Upper lobe of right lung (tissue), 1 donor: ENCODE results near the gene ARHGAP15. TPM values are rescaled to one million over a fixed set of nuclear protein-coding genes. Genes with fewer than 3 reads are reported as not detected.

Source experiments
- ATAC-seq: fragments of 200-7000 bp; cut with Tn5 transposase; one replicate; pipeline ENCODE4 v1.9.1; 2020; ENCODE audit warnings: mild to moderate bottlenecking, moderate library complexity
- DNase-seq: peaks from one replicate; pipeline ENCODE4 v3.0.0-alpha.2; 2020
- H3K27ac ChIP-seq: fragments of 200-600 bp; one replicate; pipeline ENCODE4 v1.8.0; 2022
- H3K27me3 ChIP-seq: fragments of 200-600 bp; one replicate; pipeline ENCODE4 v1.8.0; 2022; ENCODE audit warnings: mild to moderate bottlenecking
- H3K36me3 ChIP-seq: fragments of 200-600 bp; one replicate; pipeline ENCODE4 v1.8.0; 2022
- H3K4me1 ChIP-seq: fragments of 200-600 bp; one replicate; pipeline ENCODE4 v1.8.0; 2022
- H3K4me3 ChIP-seq: fragments of 200-600 bp; one replicate; pipeline ENCODE4 v1.8.0; 2022; ENCODE audit warnings: mild to moderate bottlenecking
- H3K9me3 ChIP-seq: fragments of 200-600 bp; one replicate; pipeline ENCODE4 v1.8.0; 2022
- CTCF ChIP-seq: fragments of 200-600 bp; IDR thresholded peaks from one replicate; pipeline ENCODE4 v1.8.0; 2022; ENCODE audit warnings: antibody characterized with exemption
- intact Hi-C: fragments of 100-400 bp; cut with DNase I; formaldehyde crosslinking; loops from one replicate; pipeline ENCODE4 v1.11.0; 2022
- total RNA-seq: library from RNA; stranded (reverse); fragmentation: NEBNext Ultra II Directional; extraction: Animal tissue kit (Norgen Biotek cat#: 25700); gene quantifications from one replicate; pipeline ENCODE4 v1.2.1, GENCODE V29; 2021
- donor health status: DM: no; HTN: yes; CAD: no; lungs with severe emphysema.

ARHGAP15 gene
- total RNA-seq, 1 donor from 2014 or later = 19.2 TPM

DNA sequence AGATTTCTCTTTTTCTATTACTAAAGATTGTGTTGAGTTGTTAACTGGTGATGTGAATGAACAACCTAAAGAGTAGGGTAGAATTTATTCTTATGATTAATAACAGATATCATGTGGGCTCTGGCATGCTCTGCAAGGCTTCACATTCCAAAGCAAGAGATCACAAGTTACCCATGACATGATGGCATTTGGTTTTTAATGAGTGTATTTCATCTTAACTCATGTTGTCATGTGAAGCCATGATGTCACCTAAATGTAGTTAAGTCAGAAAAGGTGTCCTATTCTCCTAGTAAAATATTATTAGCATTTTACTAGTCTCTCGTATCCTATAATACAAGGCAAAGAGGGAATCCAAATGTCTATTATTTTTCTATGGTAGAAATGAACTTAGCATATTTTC, 678.0 kb downstream of the ARHGAP15 start:
- no peak for DNase-seq
- Histone ChIP-seq H3K27ac (no peak overlapping the region), H3K36me3 (no peaks in the 10 kb centered on the region), H3K27me3 (no peaks in the 10 kb centered on the region), H3K9me3 (no peaks in the 10 kb centered on the region), H3K4me3 (no peak overlapping the region), H3K4me1 (no peaks in the 10 kb centered on the region)
- ATAC-seq = no peak
- TF ChIP-seq CTCF = no peak
- intact Hi-C loops = no loop called here

DNA sequence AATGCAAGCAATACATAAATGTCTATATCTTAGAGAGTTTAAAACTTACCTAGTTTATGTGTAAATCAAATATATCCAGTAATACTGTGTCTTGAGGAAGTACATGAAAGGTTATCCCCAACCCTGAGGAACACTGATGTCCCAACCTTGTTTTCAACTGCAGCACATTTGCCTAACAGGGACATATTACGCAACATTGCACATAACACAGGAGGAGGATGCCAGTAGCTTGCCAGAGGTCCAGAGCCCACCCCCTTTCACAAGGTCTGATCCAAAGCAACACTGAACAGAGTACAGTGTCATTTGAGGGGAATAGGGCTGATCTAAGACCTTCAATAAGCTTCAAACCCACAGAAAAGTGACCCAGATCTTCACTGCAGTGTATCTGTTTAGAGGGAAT, 678.5 kb downstream of the ARHGAP15 start:
- no peak overlapping the region for H3K4me3 ChIP-seq
- no peaks in the 10 kb centered on the region for H3K36me3 ChIP-seq
- DNase-seq = no peak
- TF ChIP-seq CTCF = no peak
- H3K27ac ChIP-seq = no peak overlapping the region
- H3K27me3 ChIP-seq = no peaks in the 10 kb centered on the region
- intact Hi-C loops = no loop called here
- ATAC-seq = peak; percentile 65
- H3K9me3 ChIP-seq = no peaks in the 10 kb centered on the region
- no peaks in the 10 kb centered on the region for H3K4me1 ChIP-seq

DNA sequence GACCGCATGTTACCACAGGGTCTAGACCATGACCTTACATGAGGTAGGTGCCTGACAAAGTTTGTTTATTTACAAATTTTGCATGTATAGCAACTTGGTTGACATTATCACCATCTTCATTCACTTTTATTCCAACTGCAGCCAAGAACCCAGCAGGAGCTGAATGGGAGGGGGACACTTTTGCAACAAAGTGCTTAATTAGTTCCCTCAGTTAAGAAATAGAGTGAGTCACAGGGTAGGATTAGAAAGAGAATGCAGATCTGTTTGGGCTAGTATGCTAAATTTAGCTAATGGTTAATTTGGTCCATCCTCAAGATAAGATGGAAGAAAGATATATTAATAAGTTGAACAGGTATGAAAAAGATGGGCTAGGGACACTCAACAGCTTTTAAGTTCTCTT, 678.9 kb downstream of the ARHGAP15 start:
- intact Hi-C loops = no loop called here
- DNase-seq (no peak), ATAC-seq (no peak)
- H3K4me3 ChIP-seq = no peak overlapping the region
- H3K4me1 ChIP-seq = no peaks in the 10 kb centered on the region
- TF ChIP-seq CTCF = no peak
- H3K27me3 ChIP-seq = no peaks in the 10 kb centered on the region
- H3K36me3 ChIP-seq = no peaks in the 10 kb centered on the region
- H3K27ac ChIP-seq = no peak overlapping the region
- H3K9me3 ChIP-seq = no peaks in the 10 kb centered on the region

GRCh38 chr2:143815082-143815481, 685.9 kb downstream of the ARHGAP15 start:
- intact Hi-C loops = no loop called here
- no peak overlapping the region for H3K27ac ChIP-seq
- H3K4me1 ChIP-seq = no peaks in the 10 kb centered on the region
- no peaks in the 10 kb centered on the region for H3K36me3 ChIP-seq
- no peak for ATAC-seq
- no peaks in the 10 kb centered on the region for H3K27me3 ChIP-seq
- no peaks in the 10 kb centered on the region for H3K9me3 ChIP-seq
- no peak overlapping the region for H3K4me3 ChIP-seq
- no peak for TF ChIP-seq CTCF
- no peak for DNase-seq

DNA sequence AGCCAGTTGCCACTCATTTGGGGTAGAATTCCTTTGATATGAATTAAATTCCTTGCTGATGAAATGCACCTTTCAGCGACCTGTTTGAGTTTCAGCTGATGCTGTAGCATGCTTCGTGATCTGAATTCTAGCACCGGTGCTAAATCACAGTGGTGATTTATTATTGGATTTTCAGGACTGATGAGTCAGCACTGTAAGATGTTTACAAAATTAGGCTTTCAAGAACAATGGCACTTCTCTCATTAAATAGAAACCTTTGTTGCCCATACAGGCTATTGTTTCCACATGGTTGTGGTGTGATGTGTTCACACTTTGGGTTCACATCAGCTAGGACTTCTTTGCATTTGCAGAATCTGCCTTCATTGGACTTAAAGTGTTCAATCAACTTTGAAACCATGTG, 687.7 kb downstream of the ARHGAP15 start:
- no peak for DNase-seq

More for the DNA sequence above, 687.7 kb downstream of the ARHGAP15 start:
- Histone ChIP-seq H3K27me3 (no peaks in the 10 kb centered on the region), H3K4me1 (no peaks in the 10 kb centered on the region), H3K9me3 (no peaks in the 10 kb centered on the region), H3K36me3 (no peaks in the 10 kb centered on the region), H3K27ac (no peak overlapping the region), H3K4me3 (no peak overlapping the region)
- ATAC-seq = no peak
- intact Hi-C loops = no loop called here
- no peak for TF ChIP-seq CTCF
